Thyroid gland (tissue), 4 donors: ENCODE results near the gene GMEB2. TPM values are rescaled to one million over a fixed set of nuclear protein-coding genes. Genes with fewer than 3 reads are reported as not detected.

Experiments
- DNase-seq, 2 donors: peaks; one replicate each; pipeline ENCODE4 v3.0.0-alpha.2; 2019
- H3K27ac ChIP-seq, 3 donors: fragments of 200-600 bp; sonication (generic); 1 replicate in 2 of 3; 2 replicates in 1 of 3; pipeline ENCODE4 v1.5.1; 2016 to 2019; ENCODE audit warnings: mild to moderate bottlenecking in 1 of 3, moderate library complexity in 1 of 3
- H3K27me3 ChIP-seq: fragments of 200-600 bp; sonication (generic); one replicate; pipeline ENCODE4 v1.5.1; 2019
- H3K36me3 ChIP-seq, 2 donors: fragments of 200-600 bp; sonication (generic); one replicate each; pipeline ENCODE4 v1.5.1; 2016 to 2019
- H3K4me1 ChIP-seq, 2 donors: fragments of 200-600 bp; sonication (generic); one replicate each; pipeline ENCODE4 v1.5.1; 2017 to 2019
- H3K4me3 ChIP-seq, 3 donors: fragments of 200-600 bp; sonication (generic); replicated peaks in 1 of 3; 1 replicate in 2 of 3; 2 replicates in 1 of 3; pipeline ENCODE4 v1.5.1; 2016; ENCODE audit warnings: mild to moderate bottlenecking in 1 of 3
- H3K9me3 ChIP-seq: fragments of 200-600 bp; sonication (generic); one replicate; pipeline ENCODE4 v1.5.1; 2017
- POLR2A ChIP-seq, 2 donors: fragments of 450-650 bp; IDR thresholded peaks; one replicate each; pipeline ENCODE4 v1.6.1; 2017; ENCODE audit warnings: antibody characterized with exemption in 2 of 2, mild to moderate bottlenecking in 2 of 2, moderate library complexity in 1 of 2
- WGBS, 2 donors: methylation state at CpG; one replicate each; pipeline ENCODE4 v1.1.5; 2017; 5-methylcytosine and 5-hydroxymethylcytosine counted together
- intact Hi-C: fragments of 100-400 bp; cut with DNase I; formaldehyde crosslinking; loops from one replicate; pipeline ENCODE4 v1.15.1; 2023
- total RNA-seq, 4 donors: library from RNA; depleted of rRNA; stranded (reverse); fragments of >200 nt; gene quantifications; one replicate each; pipeline ENCODE4 v1.2.3, GENCODE V29; 2016
- TF ChIP-seq, protein P1 (sequence below), 6 experiments: fragments of 200-600 bp in 3 of 6; fragments of 450-650 bp in 3 of 6; sonication (generic) in 3 of 6; IDR thresholded peaks; one replicate each; pipeline ENCODE4 v1.5.1; 2016 to 2019; ENCODE audit warnings: antibody characterized with exemption in 6 of 6, mild to moderate bottlenecking in 2 of 6, inconsistent platforms in 1 of 6, moderate library complexity in 1 of 6

GMEB2 gene
- total RNA-seq, 4 donors from 2014 or later = 23.1 to 34.9 (median 29.9) TPM

DNA sequence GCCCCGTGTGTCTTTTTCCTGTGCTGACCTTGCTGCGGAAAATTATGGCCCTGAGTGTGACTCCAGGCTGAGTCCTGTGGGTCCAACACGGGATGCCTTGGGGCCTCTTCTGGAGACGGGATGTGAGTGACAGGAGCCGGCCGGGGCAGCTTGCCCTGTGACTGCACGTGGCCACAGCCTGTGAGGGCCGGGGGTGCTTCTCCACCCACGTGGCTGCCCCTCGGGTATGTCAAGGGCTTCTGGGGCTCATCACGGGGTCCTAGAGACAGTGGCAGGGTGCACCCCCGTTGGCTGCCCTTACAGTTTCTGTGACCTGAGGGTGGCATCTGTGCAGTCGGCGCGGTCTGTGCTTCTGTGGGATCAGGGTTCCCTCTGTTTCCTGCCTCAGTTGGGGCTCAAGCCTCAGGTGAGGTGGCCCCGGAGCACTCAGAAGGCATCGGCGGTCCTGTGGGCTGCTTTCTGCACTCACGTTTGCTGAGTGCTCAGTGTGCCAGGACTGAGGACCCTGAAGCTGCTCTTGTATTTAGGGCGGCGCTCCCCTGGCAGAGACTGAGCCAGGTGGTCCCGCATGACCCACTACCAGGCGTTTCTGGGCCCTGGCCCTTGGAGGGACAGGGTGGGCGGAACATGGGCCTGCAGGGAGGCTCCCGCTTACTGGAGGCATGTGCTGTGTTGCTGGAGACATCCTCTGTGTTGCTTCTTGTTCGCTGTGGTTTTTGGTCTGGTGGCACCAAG lies 36.6 kb upstream of the GMEB2 start:
- 90 to 95% methylated on average over 3 to 13 of the region's 26 CpGs for WGBS, 2 donors
- peaks cover 31 to 46% of the 10 kb centered on the region in 2 donors for H3K36me3 ChIP-seq
- no peaks in the 10 kb centered on the region for H3K9me3 ChIP-seq
- H3K27ac ChIP-seq = no peak overlapping the region
- TF ChIP-seq, protein P1, sequence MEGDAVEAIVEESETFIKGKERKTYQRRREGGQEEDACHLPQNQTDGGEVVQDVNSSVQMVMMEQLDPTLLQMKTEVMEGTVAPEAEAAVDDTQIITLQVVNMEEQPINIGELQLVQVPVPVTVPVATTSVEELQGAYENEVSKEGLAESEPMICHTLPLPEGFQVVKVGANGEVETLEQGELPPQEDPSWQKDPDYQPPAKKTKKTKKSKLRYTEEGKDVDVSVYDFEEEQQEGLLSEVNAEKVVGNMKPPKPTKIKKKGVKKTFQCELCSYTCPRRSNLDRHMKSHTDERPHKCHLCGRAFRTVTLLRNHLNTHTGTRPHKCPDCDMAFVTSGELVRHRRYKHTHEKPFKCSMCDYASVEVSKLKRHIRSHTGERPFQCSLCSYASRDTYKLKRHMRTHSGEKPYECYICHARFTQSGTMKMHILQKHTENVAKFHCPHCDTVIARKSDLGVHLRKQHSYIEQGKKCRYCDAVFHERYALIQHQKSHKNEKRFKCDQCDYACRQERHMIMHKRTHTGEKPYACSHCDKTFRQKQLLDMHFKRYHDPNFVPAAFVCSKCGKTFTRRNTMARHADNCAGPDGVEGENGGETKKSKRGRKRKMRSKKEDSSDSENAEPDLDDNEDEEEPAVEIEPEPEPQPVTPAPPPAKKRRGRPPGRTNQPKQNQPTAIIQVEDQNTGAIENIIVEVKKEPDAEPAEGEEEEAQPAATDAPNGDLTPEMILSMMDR (IDR thresholded peaks at IDR 0.05) = no peak
- no peak for TF ChIP-seq POLR2A (IDR thresholded peaks at IDR 0.05)
- no peak overlapping the region for H3K4me3 ChIP-seq
- DNase-seq = no peak
- H3K27me3 ChIP-seq = no peaks in the 10 kb centered on the region
- peaks cover 8% of the 10 kb centered on the region in 2 donors for H3K4me1 ChIP-seq
- intact Hi-C loops = no loop called here

DNA sequence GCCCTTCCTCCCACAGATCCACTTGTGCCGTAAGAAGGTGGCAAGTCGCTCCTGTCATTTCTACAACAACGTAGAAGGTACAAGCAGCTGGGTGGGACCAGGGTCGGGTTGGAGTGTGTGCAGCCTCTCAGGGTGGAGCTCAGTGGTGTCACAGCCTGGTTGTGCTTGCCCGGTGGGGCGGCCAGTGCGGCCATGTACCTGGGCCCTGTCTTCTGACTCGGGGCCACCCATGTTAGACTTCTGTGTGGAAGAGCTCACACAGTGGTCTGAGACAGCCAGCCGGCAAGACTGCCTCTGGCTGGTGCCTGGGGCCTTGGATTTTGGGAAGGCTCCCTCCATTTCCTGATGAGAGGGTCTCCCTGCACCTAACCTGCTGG lies 35.9 kb upstream of the GMEB2 start:
- TF ChIP-seq, protein P1 (IDR thresholded peaks at IDR 0.05) = no peak
- TF ChIP-seq POLR2A (IDR thresholded peaks at IDR 0.05) = no peak
- H3K4me1 ChIP-seq = peaks cover 10% of the 10 kb centered on the region in 2 donors
- no peak overlapping the region for H3K27ac ChIP-seq
- H3K4me3 ChIP-seq = no peak overlapping the region
- no peaks in the 10 kb centered on the region for H3K9me3 ChIP-seq
- DNase-seq = no peak
- H3K27me3 ChIP-seq = no peaks in the 10 kb centered on the region
- peaks cover 25 to 39% of the 10 kb centered on the region in 2 donors for H3K36me3 ChIP-seq
- intact Hi-C loops = no loop called here
- WGBS, 2 donors = 91 to 96% methylated on average over 4 to 8 of the region's 9 CpGs

DNA sequence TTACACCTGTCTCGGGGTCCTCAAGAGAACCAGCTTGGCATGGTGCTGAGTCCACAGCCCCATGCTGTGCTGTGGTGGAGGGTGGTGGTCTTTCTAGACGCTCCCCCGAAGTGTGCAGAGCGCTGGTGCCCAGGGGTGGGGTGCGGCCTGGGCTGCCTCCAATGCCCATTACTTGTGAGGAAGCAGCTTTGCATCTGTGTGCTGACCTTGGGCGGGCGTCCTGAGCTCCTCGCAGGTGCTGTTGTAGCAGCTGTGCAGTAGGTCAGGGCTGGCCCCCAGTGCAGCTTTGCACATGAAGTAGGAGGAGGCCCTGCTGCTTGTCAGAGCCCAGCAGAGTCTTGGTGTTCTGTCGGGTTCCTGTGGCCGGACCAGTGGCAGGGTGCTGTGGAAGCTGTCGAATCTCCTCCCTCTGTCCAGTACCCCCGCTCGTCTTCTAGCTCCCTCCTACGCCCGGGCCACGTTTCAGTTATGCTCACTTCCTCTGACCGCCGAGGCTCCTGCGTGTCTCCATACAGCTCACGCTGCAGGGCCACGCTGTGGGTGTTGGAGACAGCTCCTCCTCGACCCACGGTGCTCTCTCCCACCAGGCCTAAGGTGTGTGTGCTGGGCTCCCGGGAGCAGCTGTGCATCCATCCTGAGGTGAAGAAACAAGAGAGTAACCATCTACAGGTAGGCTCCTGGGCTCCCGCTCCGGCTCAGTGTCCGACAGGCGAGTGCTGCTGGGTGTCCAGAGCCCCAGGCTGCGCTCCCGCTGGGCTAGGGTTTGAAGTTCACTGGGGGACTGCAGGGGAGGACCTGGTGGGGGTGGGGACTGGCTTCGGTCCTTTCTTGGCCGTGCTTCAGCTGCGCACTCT lies 35.3 kb upstream of the GMEB2 start:
- no peak for DNase-seq
- Histone ChIP-seq H3K4me3 (no peak overlapping the region), H3K9me3 (no peaks in the 10 kb centered on the region), H3K27ac (no peak overlapping the region), H3K27me3 (no peaks in the 10 kb centered on the region), H3K36me3 (peaks cover 18 to 33% of the 10 kb centered on the region in 2 donors), H3K4me1 (peaks cover 16% of the 10 kb centered on the region in 2 donors)
- intact Hi-C loops = no loop called here
- WGBS, 2 donors = 96 to 97% methylated on average over 20 to 26 of the region's 33 CpGs
- TF ChIP-seq POLR2A (IDR thresholded peaks at IDR 0.05) = no peak
- TF ChIP-seq, protein P1 (IDR thresholded peaks at IDR 0.05) = no peak

DNA sequence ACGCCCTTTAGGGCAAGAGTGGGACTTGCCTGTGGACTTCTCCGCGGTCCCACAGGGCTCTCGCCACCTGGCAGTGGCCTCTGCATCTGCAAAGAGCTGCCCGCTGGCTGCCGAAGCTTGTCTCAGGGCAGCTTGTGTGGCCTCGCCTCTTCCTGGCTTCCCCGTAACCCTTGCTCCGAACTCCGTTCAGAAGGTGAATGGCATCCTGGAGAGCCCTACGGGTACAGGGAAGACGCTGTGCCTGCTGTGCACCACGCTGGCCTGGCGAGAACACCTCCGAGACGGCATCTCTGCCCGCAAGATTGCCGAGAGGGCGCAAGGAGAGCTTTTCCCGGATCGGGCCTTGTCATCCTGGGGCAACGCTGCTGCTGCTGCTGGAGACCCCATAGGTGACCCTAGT lies 34.2 kb upstream of the GMEB2 start:
- DNase-seq = no peak
- intact Hi-C loops = no loop called here
- peaks cover 18 to 29% of the 10 kb centered on the region in 2 donors for H3K36me3 ChIP-seq

More for the DNA sequence above, 34.2 kb upstream of the GMEB2 start:
- Histone ChIP-seq H3K27ac (no peak overlapping the region), H3K27me3 (no peaks in the 10 kb centered on the region), H3K4me1 (peaks cover 16 to 17% of the 10 kb centered on the region in 2 donors), H3K4me3 (no peak overlapping the region), H3K9me3 (no peaks in the 10 kb centered on the region)
- TF ChIP-seq, protein P1 (IDR thresholded peaks at IDR 0.05) = no peak
- TF ChIP-seq POLR2A (IDR thresholded peaks at IDR 0.05) = no peak
- WGBS, 2 donors = 95 to 98% methylated on average over 21 to 22 of the region's 22 CpGs
